NOMO-1 (cell line): Measurements from ENCODE around the gene DYSF.

Experiments used
- DNase-seq, 2 experiments: peaks; one replicate each; lab custom pipeline; 2025; ENCODE audit not compliant: unreplicated experiment in 2 of 2; lab: John Stamatoyannopoulos, UW

Gene DYSF

DNA sequence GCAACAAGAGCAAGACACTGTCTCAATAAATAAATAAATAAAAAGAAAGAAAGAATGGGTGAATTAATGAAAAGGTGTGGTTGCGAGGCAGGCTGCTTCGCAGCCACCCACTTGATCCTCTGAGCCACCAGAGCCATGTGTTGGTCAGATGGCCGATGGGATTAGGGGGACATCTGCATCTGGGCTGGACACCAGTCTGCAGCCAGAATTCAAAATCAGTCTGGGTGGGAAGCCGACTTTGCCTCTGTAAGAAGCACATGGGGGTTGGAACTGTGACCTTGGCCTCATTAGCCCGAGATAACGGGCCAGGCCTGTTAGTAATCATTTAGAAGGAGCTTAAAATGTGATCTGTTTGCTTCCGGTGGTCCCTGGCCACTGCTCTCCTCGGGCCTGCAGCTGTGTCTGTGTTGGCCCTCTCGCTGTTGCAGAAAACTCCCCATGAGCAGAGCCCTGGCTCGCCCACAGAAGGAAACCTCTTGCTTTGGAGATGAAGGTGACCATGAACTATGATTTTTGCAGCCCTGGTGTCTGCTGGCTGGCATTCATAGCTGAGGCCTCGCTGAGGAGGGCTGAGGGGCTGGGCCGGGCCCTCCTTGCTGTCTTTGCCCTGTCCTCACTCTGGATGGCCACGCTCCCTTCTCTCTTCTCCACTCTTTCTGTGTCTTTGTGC, 94.4 kb downstream of the DYSF start:
- no peak for DNase-seq

DNA sequence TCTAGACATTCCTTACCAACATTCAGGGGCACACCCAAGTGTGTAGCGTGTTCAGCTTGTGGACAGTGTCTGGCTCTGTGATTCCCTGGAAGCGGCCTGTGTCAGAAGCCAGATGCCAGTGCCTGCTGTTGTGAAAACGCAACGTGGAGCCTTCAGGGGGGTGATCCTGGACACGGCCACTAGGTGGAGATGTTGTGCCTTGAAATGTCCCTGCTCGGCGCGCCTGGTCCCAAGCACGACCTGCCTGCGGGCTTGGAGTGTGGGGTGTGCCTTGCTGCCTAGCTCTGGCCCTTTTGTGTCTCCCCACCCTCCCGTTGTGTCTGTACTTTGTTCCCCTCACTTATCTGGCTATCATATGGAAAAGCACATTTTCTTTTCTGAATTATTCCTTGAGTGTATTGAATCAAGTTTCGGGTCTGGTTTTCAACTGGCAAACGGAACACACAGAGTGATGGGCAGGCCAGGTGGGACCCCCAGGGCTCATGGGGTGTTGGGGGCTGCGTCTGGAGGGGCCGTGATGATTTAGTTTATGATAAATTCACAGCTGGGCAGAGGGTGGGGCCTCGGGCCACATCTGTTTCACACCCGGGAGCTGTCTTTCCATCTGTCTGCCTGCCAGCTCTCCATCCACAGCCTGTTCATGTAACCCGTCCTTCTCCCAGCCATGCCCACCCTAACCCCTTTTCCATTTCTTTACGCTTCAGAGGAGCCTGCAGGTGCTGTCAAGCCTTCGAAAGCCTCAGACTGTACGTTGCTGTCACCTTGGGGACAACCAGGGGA, 95.5 kb downstream of the DYSF start:
- peak; percentile 20 to 46 for DNase-seq

DNA sequence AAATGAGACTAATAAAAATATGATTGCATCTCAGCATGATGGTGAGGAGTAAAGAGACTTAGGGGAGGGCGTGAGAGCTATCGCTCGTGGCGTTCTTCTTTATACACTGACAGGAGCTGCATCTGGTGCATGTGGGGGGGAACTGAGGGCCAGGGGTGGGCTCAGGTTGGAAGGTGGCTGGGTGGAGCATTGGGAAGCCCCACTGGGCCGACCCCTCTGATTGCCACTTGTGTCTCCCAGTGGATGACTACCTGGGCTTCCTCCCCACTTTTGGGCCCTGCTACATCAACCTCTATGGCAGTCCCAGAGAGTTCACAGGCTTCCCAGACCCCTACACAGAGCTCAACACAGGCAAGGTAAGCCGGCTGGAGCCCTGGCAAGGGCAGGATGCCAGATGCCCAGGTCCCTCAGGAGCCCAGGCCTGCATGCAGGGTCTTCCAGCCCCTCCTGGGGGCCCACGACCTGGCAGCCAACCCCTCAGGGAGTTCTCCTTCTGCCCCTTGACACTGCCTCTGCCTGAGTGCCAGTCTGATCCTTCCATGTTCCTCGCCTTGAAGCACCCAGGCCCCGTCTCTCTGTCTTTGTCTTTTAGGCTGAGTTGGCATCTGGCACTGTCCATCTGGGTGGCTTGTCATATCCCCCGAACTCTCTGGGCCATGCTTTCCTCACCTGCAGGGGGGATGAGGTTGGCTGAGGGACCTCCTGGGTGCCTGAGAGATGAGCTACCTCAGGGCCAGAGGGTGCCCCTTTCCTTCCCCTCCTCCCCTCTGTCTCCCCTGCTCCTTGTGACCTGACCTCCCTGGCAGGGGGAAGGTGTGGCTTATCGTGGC, 97.7 kb downstream of the DYSF start:
- DNase-seq = no peak

DNA sequence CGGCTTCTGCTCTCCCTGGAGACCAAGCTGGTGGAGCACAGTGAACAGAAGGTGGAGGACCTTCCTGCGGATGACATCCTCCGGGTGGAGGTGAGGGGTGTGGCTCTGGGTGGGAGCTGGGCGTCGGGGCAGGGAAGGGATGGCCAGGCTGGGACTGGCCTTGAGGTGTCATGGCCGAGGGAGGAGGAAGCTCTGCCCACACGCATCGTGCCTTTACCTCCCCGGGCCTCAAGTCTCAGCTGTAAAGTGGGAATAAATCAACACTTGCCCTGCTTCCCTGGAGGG, 98.2 kb downstream of the DYSF start:
- no peak for DNase-seq

DNA sequence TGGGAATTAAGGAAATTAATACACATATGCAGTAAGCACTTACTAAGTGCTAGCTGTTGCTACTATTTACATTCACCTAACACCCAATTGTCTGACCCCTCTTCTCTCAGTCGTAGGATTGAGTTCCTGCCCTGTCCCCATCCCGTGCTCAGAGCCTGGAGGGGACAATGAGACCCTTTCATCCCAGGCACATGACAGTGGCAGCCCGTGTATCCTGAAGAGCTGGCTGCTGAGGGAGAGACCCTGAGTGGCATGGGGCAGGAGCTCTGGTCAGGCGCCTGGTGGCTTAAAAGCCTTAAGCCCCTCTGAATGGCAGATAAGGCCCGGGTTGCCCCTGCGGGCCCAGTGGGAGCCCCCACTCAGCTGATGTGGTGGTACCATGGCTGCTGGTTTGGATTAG, 99.0 kb downstream of the DYSF start:
- no peak for DNase-seq

DNA sequence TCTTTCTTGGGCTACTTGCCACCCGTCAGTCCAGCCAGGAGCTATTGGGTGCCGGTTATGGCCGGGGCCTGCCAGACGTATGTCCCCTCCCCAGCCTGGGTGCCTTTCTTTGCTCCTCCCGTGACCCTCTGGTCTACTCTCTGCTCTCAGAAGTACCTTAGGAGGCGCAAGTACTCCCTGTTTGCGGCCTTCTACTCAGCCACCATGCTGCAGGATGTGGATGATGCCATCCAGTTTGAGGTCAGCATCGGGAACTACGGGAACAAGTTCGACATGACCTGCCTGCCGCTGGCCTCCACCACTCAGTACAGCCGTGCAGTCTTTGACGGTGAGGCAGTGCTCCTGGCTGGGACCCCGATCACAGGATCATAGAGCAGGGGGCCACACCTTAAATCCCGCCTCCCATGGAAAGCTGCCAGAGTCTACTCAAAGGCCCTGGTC, 99.5 kb downstream of the DYSF start:
- no peak for DNase-seq

DNA sequence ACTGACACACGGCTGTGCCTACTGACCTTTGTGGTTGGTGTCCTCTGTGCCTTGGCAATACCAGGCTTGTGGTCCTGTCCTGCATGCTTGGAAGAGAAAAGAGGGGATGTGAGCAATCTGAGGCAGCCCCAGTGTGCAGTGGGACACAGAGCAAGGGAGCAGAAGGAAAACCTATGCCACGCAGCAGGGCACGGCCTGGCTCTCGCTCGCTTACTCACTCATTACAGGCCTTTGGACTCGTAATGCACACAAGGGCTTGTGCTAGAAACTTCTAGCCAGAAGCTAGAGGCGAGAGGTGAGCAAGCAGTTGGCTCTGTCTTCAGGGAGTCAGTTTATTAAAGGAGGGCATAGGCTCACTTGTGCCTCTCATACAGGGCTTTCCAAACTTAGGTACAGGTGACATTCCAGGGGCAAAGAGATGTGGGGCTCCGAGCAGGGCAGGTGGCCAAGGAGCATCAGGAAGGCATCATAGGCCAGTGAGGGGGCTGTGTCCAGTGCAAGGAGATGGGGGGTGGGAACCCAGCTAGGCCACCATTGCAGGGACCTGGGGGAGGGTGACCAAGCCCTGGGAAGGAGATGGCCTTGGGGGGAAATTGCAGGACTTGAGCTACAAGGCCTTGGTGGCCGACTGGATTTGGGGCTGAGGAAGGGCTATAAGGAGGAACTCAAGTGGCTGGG, 100.8 kb downstream of the DYSF start:
- no peak for DNase-seq

DNA sequence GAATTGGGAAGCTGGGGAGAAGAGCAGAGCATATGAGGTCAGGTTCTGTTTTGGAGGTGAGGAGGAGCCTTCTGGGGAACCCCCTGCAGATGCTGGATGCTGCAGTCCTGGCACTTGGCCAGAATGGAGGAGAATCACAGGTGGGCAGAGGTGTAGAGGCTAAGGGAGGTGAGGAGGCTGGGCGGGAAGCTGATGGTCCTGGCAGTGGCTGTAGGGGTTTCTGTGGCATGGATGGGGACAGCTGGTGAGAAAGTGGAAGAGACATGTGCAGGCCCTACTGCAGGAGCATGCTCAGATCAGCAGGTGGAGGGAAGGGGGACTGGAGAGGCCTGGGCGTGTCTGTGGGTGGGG, 101.3 kb downstream of the DYSF start:
- DNase-seq = no peak

DNA sequence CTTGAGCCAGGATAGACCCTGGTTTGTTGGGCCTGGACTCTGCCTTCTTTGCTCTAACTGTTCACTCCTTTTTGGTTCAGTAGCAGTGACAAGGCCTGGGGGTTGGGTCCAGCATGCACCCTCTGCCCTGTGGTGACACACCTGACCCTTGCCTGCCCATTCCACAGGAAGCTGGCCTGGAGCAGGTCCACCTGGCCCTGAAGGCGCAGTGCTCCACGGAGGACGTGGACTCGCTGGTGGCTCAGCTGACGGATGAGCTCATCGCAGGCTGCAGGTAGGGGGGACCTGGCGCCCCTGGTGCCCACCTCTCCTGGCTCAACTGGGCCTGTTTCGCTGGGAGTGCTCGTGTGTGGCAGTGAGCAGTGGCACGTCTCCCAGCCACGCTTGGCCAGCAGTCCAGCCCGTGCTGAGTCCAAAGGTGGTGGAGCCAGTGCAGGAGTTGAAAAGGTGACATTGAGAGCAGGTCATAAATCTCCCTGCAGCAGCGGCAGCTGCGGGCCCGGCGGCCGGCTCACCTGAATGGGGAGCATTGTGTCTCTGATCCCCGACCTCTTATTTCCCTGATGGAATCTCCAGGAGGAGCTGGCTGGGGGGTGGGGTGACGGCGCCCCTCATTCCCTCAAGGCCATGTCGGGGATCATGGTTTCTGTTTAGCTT, 102.6 kb downstream of the DYSF start:
- DNase-seq = no peak

DNA sequence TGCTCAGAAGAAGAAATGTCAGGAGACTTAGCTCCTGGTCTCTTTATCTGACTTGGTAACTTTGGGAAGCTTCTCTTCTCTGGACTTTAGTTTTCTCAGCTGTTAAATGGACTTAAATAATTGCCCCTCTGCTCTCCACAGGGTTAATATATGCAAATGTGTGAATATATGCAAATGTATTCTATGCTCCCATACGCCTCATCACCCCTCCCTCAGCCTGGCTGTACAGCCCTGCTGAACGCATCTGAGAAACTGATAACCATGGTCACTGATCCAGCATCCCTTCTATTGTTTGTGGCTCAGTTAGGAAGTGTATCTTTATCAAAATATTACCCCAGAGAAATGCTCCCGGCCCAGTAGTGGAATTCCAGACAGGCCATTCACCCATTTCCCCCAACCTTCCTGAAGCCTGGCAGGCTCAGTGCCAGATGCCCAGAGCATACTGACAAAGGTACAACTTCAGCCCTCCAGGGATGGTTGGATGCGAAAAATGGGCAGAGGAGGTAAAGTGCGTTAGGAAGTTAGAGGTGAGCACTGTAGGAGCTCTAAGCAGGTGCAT, 103.4 kb downstream of the DYSF start:
- DNase-seq = no peak

DNA sequence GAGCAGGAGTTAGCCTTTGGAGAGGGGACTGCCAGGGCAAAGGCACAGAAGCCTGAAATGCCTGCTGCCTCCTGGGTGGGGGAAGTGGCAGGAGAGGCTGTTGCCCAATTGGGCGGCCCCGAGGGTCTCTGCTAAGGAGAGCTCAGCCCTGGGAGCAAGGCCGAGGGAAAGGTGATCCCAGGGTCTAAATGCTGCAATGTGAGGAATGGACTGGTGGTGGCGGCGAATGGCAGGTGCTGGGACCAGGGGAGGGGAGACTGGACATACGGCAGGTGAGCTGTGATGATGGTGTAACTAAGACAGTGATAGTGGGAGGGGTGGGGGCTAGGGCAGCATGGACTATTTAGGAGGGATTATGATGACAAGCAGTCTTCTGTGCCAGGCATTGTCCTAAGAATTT, 104.0 kb downstream of the DYSF start:
- no peak for DNase-seq

DNA sequence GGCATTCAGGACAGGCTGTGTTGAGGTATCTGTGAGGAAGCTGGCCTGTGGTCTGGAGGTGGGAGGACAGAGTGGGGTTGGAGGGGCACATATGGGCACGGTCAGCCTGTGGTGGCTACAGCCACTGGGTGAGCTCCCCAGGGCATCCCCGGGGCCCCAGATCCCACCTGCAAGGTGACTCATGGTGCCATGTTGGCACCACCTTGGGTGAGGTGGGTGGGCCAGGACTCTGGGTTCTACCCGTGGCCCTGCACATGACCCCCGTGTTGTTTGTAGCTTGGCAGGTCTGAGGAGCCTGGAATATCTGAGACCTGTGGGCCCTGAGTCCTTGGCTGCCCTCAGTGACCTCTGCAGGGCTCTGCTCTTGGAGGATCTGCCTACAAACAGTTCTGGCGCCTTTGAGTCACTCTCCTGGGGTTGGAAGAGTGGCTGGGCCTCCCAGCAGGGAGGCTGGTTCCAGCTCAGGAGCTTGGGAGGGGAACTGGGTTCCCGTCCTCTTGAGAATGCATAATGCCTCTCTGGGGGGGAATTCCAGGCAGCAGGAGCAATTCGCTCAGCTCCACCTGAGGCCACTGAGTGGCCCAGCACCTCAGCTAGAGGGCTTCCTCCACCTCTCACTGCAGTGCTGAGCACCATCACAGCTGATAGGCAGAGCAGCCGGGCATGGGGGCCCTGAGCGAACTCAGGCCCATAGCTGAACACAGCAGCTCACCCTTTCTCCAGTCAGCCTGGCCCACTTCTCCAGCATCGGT, 105.1 kb downstream of the DYSF start:
- DNase-seq = no peak

DNA sequence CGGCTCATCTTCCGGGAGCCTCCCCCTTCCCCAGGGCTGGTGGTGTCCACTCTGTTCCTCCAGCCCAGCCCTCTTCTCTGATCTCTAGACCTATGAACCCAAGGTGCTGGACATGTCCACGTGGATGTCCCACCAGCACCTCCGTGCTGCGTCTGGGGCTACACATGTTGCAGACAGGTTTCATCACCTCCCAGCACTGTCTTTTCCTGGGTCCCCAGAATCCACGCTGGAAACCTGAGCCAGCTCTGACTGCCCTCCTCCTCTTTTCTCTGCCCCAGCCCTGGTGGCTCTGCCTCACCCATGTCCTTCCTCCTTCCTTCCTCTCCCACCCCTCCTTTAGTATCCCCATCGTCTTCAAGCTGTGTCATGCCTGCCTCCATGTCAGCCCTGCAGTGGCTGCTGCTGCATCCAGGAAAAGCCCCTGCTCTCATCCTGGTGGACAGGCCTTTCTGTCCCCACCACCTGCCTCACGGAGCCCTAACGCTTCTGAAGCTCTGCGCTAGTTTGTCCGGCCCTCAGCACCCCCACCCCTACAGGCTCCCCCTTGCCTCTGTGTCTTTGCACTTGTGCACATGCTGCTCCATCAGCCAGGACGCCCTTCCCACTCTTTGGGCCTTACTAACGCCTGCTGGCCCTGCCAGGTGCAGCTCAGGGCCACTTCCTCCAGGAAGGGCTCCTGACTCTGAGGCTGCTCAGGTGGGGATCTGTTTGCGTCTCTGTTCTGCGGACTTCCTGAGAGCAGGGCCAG, 105.9 kb downstream of the DYSF start:
- no peak for DNase-seq

DNA sequence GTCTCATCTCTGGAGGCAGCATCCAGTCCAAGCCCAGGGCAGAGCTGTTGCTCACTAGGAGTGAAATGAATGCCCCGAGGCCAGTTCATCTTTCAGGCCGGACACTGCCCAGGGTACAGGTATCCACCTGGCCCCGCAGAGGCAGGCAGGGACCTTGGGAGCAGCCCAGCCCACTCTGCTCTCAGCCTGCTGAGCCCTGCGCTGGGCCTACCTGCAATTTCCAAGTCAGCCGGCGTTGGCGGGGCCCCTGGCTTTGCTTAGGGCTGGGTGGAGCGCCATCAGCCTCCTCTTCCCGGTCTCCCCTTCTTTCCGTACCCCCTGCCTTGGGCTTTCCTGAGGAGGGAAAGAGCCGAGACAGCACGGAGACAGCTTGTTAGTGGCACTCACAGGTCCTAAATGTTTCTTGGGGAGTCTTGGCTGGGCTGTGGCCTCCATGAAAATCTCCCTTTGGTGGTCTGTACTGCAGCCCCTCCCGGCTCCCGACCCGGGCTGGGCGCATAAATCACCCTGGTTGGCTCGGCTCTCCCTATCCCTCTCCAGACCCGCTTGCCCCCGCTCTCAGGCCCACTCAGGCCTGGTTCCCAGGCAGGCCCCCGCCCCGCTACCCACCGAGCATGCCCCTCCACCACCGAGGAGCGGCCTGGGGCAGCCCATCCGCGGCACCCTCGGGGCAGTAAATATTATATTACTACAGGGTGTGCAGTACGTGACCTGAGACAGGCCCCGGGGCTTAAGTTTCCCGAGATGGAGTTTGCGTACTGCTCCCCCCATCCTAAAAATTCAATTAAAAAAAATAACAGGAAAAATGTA, 106.7 kb downstream of the DYSF start:
- no peak for DNase-seq

DNA sequence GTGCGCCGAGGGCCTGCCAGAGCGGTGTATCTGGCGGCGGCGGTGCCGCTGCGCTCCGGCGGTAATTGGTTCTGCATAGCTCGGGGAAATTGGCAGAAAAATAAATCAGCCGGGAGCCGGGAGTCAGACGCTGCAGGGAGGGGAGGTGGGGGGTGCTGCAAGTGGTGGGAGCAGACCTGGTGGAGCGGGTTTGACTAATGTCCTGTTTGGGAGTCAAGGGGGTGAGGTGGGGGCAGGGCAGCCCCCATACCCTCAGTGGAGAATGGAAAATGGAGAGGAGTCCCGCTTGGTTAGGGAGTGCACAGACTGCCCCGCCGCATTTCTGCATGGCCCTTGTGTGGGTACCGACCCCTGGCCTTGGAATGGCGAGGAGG, 107.3 kb downstream of the DYSF start:
- DNase-seq = no peak

DNA sequence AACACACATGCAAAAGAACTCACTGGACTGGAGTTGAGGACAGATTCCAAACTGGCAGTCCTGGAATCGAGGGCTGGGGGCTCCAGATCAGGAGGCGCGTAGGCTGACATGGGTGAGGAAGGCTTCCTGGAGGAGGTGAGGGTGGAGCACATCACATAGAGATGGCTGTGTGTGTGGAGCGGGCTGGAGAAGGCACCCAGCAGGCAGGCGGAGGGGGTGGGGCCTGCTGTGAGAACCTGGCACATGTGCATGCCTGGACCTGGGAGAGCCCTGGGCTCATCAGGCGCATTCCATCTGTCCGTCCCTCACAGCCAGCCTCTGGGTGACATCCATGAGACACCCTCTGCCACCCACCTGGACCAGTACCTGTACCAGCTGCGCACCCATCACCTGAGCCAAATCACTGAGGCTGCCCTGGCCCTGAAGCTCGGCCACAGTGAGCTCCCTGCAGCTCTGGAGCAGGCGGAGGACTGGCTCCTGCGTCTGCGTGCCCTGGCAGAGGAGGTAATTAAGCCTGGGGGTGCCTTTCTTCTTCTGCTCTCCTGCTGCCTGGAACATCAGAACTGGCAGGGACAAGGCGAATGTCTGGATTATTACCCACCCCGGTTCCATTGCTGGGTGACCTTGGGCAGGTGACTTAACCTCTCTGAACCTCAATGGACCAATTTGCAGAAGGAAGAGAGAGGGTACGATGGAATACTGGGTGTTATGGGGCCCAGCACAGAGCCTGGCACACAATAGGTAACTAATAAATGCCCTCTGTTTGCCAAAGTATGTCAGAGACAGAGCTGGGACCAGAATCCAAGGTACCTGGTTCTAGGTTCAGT, 108.3 kb downstream of the DYSF start:
- DNase-seq = no peak

DNA sequence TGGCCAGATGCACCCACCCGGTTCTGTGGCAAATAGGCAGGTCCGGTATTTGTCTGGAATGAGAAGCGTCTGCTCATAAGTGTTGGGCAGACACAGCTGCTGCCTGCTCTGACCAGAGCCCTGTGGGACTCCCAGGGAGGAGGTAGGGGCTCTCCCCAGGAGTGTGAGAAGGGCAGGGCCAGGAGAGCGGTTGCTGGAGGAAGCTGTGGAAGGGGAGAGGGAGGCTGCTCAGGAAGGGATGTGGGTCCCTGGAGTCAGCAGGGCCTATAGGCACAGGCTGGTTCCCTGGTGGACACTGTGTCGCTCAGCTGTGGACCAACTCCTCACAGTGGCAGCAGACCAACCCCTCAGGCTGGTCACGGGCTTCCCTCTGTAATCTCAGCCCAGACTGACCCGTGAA, 109.2 kb downstream of the DYSF start:
- DNase-seq = no peak

DNA sequence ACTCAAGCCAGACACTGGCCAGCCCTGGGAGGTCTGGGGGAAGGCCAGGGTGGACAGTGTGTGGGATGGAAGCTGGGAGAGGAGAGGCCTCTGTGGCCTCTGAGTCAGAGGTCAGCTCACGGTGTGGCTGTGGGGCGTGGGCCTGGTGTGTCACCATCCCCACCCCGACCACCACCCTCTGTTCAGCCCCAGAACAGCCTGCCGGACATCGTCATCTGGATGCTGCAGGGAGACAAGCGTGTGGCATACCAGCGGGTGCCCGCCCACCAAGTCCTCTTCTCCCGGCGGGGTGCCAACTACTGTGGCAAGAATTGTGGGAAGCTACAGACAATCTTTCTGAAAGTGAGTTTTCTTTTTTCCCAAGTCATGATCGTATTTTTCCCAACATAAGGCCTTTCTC, 110.5 kb downstream of the DYSF start:
- no peak for DNase-seq
